ENCODE data around the gene MC1R. TPM values are rescaled to one million over a fixed set of nuclear protein-coding genes. Genes with fewer than 3 reads are reported as not detected.

Gene MC1R
- total and polyA plus RNA-seq, 4 donors: 0.19 to 3.3 (median 0.30) TPM

DNA sequence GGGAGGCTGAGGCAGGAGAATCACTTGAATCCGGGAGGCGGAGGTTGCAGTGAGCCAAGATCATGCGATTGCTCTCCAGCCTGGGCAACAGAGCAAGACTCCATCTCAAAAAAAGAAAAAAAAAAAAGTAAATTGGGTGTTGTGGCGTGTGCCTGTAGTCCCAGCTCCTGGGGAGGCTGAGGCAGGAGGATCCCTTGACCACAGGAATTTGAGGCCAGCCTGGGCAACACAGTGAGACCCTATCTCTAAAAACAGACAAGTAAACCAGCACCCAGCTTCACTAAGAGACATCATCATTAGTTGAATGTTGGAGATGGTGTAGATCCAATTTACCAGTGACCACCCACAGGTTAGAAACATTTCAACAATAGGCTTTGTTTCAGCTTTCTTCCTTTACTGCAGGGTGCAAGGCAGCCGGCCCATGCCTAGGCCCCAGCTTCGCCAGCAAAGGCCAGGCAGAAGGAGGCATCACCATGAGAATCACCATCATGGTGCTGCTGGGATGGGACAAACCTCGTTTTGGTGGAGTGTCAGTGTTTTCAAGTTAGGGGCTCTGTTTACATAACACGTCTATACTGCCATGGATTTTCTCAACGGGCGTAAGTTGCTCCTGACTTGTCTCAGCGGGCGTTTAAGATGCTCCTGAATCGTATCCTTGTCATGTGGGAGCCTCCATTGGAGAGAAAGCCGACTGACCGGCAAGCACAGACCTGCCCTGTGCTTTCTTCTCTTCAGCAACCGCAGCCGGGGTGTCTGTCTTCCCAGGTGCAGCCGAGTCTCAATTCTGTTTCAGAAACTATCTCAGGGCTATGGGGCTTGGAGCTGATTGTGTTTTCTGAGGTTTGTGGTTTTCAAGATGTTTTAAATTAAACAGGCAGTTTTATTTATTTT lies 37.9 kb upstream of the MC1R start:
- no peaks in the 10 kb centered on the region for H3K9me3 ChIP-seq (ENCODE audit: control insufficient read depth in 4 of 4, low read length in 3 of 4)
- WGBS: 93% methylated on average over 18 of the region's 18 CpGs
- no peak for TF ChIP-seq RXRA (IDR thresholded peaks at IDR 0.05)
- TF ChIP-seq FOXA2 (IDR thresholded peaks at IDR 0.05): no peak
- no peak for TF ChIP-seq NR2F2 (IDR thresholded peaks at IDR 0.05)
- no peak for TF ChIP-seq YY1 (IDR thresholded peaks at IDR 0.05)
- no peak for TF ChIP-seq MAX (IDR thresholded peaks at IDR 0.05)
- no peak for TF ChIP-seq FOXA1 (IDR thresholded peaks at IDR 0.05)
- TF ChIP-seq HNF4G (IDR thresholded peaks at IDR 0.05): no peak
- TF ChIP-seq, protein P1, sequence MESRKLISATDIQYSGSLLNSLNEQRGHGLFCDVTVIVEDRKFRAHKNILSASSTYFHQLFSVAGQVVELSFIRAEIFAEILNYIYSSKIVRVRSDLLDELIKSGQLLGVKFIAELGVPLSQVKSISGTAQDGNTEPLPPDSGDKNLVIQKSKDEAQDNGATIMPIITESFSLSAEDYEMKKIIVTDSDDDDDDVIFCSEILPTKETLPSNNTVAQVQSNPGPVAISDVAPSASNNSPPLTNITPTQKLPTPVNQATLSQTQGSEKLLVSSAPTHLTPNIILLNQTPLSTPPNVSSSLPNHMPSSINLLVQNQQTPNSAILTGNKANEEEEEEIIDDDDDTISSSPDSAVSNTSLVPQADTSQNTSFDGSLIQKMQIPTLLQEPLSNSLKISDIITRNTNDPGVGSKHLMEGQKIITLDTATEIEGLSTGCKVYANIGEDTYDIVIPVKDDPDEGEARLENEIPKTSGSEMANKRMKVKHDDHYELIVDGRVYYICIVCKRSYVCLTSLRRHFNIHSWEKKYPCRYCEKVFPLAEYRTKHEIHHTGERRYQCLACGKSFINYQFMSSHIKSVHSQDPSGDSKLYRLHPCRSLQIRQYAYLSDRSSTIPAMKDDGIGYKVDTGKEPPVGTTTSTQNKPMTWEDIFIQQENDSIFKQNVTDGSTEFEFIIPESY (IDR thresholded peaks at IDR 0.05): no peak
- TF ChIP-seq CTCF (IDR thresholded peaks at IDR 0.05; ENCODE audit: low read depth, low read length, missing input control): no peak
- no peak for TF ChIP-seq RAD21 (IDR thresholded peaks at IDR 0.05)
- no peak for TF ChIP-seq TAF1 (conservative IDR thresholded peaks at IDR 0.05)
- no peak for TF ChIP-seq EGR1 (IDR thresholded peaks at IDR 0.05; ENCODE audit: low read depth in 2 of 2)
- no peak for TF ChIP-seq REST (IDR thresholded peaks at IDR 0.05)
- TF ChIP-seq SP1 (IDR thresholded peaks at IDR 0.05): no peak
- no peak for TF ChIP-seq HNF4A (conservative IDR thresholded peaks at IDR 0.05)
- no peak for TF ChIP-seq GABPA (IDR thresholded peaks at IDR 0.05 in 1 of 2, conservative IDR thresholded peaks at IDR 0.05 in 1 of 2)
- TF ChIP-seq ATF3 (IDR thresholded peaks at IDR 0.05): no peak
- no peaks in the 10 kb centered on the region for H3K27me3 ChIP-seq (ENCODE audit: control insufficient read depth in 4 of 4, insufficient read depth in 4 of 4, low read length in 3 of 4)
- DNase-seq (ENCODE audit: low spot score): no peak
- H3K4me3 ChIP-seq (ENCODE audit: low read depth in 1 of 3, low read length in 3 of 3): no peak overlapping the region
- H3K27ac ChIP-seq (ENCODE audit: low read depth in 1 of 2, low read length in 2 of 2): no peak overlapping the region
- no peaks in the 10 kb centered on the region for H3K4me1 ChIP-seq (ENCODE audit: control insufficient read depth in 4 of 4, insufficient read depth in 4 of 4, low read length in 3 of 4)
- H3K36me3 ChIP-seq (ENCODE audit: control insufficient read depth in 4 of 4, insufficient read depth in 3 of 4, low read depth in 1 of 4, low read length in 3 of 4): peaks cover 21 to 56% (median 37%) of the 10 kb centered on the region in 4 donors
- no peak overlapping the region for H3K9ac ChIP-seq (ENCODE audit: low read depth in 1 of 2, low read length in 2 of 2)
